ENCODE measurements around the gene HS1BP3.

The HS1BP3 gene

GRCh38 chr2:20633794-20634506 lies 16.9 kb downstream of the HS1BP3 start:
- in situ Hi-C loops (cut with MboI; ENCODE audit: low sequenced_read_pairs), result loop anchor here (25.0 kb wide), 2 partner anchors 522 to 697 kb away; no protein-coding TSS in a partner anchor

- in situ Hi-C loops (cut with MboI; ENCODE audit: low sequenced_read_pairs), result loop anchor here (25.0 kb wide), 2 partner anchors 521 to 696 kb away; no protein-coding TSS in a partner anchor
These were observed 17.9 kb downstream of the HS1BP3 start for GRCh38 chr2:20633001-20633400.

GRCh38 chr2:20632446-20632990 lies 18.4 kb downstream of the HS1BP3 start:
- in situ Hi-C loops (cut with MboI; ENCODE audit: low sequenced_read_pairs), result loop anchor here (25.0 kb wide), 2 partner anchors 520 to 695 kb away; no protein-coding TSS in a partner anchor

GRCh38 chr2:20631617-20632307 lies 19.1 kb downstream of the HS1BP3 start:
- in situ Hi-C loops (cut with MboI; ENCODE audit: low sequenced_read_pairs), result loop anchor here (25.0 kb wide), 2 partner anchors 519 to 694 kb away; no protein-coding TSS in a partner anchor

- in situ Hi-C loops (cut with MboI; ENCODE audit: low sequenced_read_pairs), result loop anchor here (25.0 kb wide), 2 partner anchors 519 to 694 kb away; no protein-coding TSS in a partner anchor
These were observed 19.9 kb downstream of the HS1BP3 start for GRCh38 chr2:20630967-20631366.

- in situ Hi-C loops (cut with MboI; ENCODE audit: low sequenced_read_pairs), result loop anchor here (25.0 kb wide), 2 partner anchors 517 to 692 kb away; no protein-coding TSS in a partner anchor
These were observed 21.2 kb downstream of the HS1BP3 start for GRCh38 chr2:20629581-20630171.

GRCh38 chr2:20629181-20629580 lies 21.7 kb downstream of the HS1BP3 start:
- in situ Hi-C loops (cut with MboI; ENCODE audit: low sequenced_read_pairs), result loop anchor here (25.0 kb wide), 2 partner anchors 517 to 692 kb away; no protein-coding TSS in a partner anchor

GRCh38 chr2:20627712-20628380 lies 23.1 kb downstream of the HS1BP3 start:
- in situ Hi-C loops (cut with MboI; ENCODE audit: low sequenced_read_pairs), result loop anchor here (25.0 kb wide), 2 partner anchors 516 to 691 kb away; no protein-coding TSS in a partner anchor

- in situ Hi-C loops (cut with MboI; ENCODE audit: low sequenced_read_pairs), result loop anchor here (25.0 kb wide), 2 partner anchors 515 to 690 kb away; no protein-coding TSS in a partner anchor
These were observed 24.0 kb downstream of the HS1BP3 start for GRCh38 chr2:20626698-20627513.

GRCh38 chr2:20626392-20626697 lies 24.6 kb downstream of the HS1BP3 start:
- in situ Hi-C loops (cut with MboI; ENCODE audit: low sequenced_read_pairs), result loop anchor here (25.0 kb wide), 2 partner anchors 514 to 689 kb away; no protein-coding TSS in a partner anchor

- in situ Hi-C loops (cut with MboI; ENCODE audit: low sequenced_read_pairs), result loop anchor here (25.0 kb wide), 2 partner anchors 513 to 688 kb away; no protein-coding TSS in a partner anchor
These were observed 25.2 kb downstream of the HS1BP3 start for GRCh38 chr2:20625491-20626391.

- in situ Hi-C loops (cut with MboI; ENCODE audit: low sequenced_read_pairs), result loop anchor here (25.0 kb wide), 2 partner anchors 513 to 688 kb away; no protein-coding TSS in a partner anchor
These were observed 25.9 kb downstream of the HS1BP3 start for GRCh38 chr2:20624884-20625485.

- in situ Hi-C loops (cut with MboI; ENCODE audit: low sequenced_read_pairs), result no loop called here
These were observed 26.6 kb downstream of the HS1BP3 start for GRCh38 chr2:20624156-20624883.

- in situ Hi-C loops (cut with MboI; ENCODE audit: low sequenced_read_pairs), result no loop called here
These were observed 27.1 kb downstream of the HS1BP3 start for GRCh38 chr2:20623741-20624155.

- in situ Hi-C loops (cut with MboI; ENCODE audit: low sequenced_read_pairs), result no loop called here
These were observed 27.7 kb downstream of the HS1BP3 start for GRCh38 chr2:20623241-20623640.

GRCh38 chr2:20622731-20623130 lies 28.2 kb downstream of the HS1BP3 start:
- in situ Hi-C loops (cut with MboI; ENCODE audit: low sequenced_read_pairs), result no loop called here

- in situ Hi-C loops (cut with MboI; ENCODE audit: low sequenced_read_pairs), result no loop called here
These were observed 28.6 kb downstream of the HS1BP3 start for GRCh38 chr2:20622296-20622686.
